Transverse colon (tissue), 4 donors: ENCODE results near the gene LRRN4CL. TPM values are rescaled to one million over a fixed set of nuclear protein-coding genes. Genes with fewer than 3 reads are reported as not detected.
"Not testable (repeated sequence)": the region's sequence is repeated elsewhere in the genome, so short reads cannot be mapped to it uniquely, and the experiment has no call there.

ENCODE experiments used
- DNase-seq: peaks from one replicate; pipeline ENCODE4 v3.0.0-alpha.2; 2019
- H3K27ac ChIP-seq, 4 donors: fragments of 200-600 bp; sonication (generic); 2 replicates each; pipeline ENCODE4 v1.5.1; 2016 to 2018; ENCODE audit warnings: inconsistent platforms in 4 of 4
- H3K27me3 ChIP-seq: fragments of 200-600 bp; sonication (generic); 2 replicates; pipeline ENCODE4 v1.5.1; 2017; ENCODE audit warnings: inconsistent platforms
- H3K36me3 ChIP-seq, 4 donors: fragments of 200-600 bp; sonication (generic); 2 replicates each; pipeline ENCODE4 v1.5.1; 2017 to 2019; ENCODE audit warnings: inconsistent platforms in 4 of 4
- H3K4me1 ChIP-seq, 4 donors: fragments of 200-600 bp; sonication (generic); 2 replicates each; pipeline ENCODE4 v1.5.1; 2017 to 2020; ENCODE audit warnings: inconsistent platforms in 4 of 4
- H3K4me3 ChIP-seq, 4 donors: fragments of 200-600 bp; sonication (generic); 1 replicate in 1 of 4; 2 replicates in 3 of 4; pipeline versions ENCODE4 v1.5.1 to v1.6.1; 2017 to 2019; ENCODE audit warnings: inconsistent platforms in 4 of 4
- H3K9me3 ChIP-seq, 2 donors: fragments of 200-600 bp; sonication (generic); 2 replicates each; pipeline ENCODE4 v1.5.1; 2017 to 2019; ENCODE audit warnings: inconsistent platforms in 2 of 2
- CTCF ChIP-seq, 5 experiments: fragments of 200-600 bp in 3 of 5; fragments of 450-650 bp in 2 of 5; sonication (generic) in 3 of 5; IDR thresholded peaks; 1 replicate in 2 of 5; 2 replicates in 3 of 5; pipeline ENCODE4 v1.5.1; 2016 to 2017; ENCODE audit warnings: antibody characterized with exemption in 5 of 5, inconsistent platforms in 3 of 5, mild to moderate bottlenecking in 2 of 5, moderate library complexity in 1 of 5
- EP300 ChIP-seq: sonication (generic); formaldehyde crosslinking; IDR thresholded peaks from one replicate; pipeline ENCODE4 v1.6.1; 2017; ENCODE audit warnings: antibody characterized with exemption, low read depth
- POLR2A ChIP-seq: fragments of 450-650 bp; IDR thresholded peaks from one replicate; pipeline ENCODE4 v1.6.1; 2016; ENCODE audit warnings: antibody characterized with exemption, mild to moderate bottlenecking, moderate library complexity
- POLR2AphosphoS5 ChIP-seq, 3 donors: sonication (generic); formaldehyde crosslinking; IDR thresholded peaks; one replicate each; pipeline ENCODE4 v1.6.1; 2016; ENCODE audit warnings: antibody characterized with exemption in 3 of 3
- WGBS, 2 donors: methylation state at CpG; one replicate each; pipeline ENCODE4 v1.1.5; 2018; ENCODE audit warnings: low coverage in 1 of 2; 5-methylcytosine and 5-hydroxymethylcytosine counted together
- in situ Hi-C, 4 donors: fragments of 200-750 bp; cut with MboI; loops; one replicate each; pipeline versions ENCODE4 v1.15.0 to v1.15.1; 2017; ENCODE audit warnings: low sequenced_read_pairs in 3 of 4, low pct_ligation_motif_present in 1 of 4, low pct_unique_long_range_greater_than_20kb in 1 of 4
- intact Hi-C: fragments of 100-400 bp; cut with DNase I; formaldehyde crosslinking; loops from one replicate; pipeline ENCODE4 v1.15.1; 2023; ENCODE audit warnings: low total_unique reads
- total RNA-seq, 4 donors: library from RNA; depleted of rRNA; stranded (reverse); fragments of >200 nt; gene quantifications; one replicate each; pipeline ENCODE4 v1.1.0, GENCODE V29; 2016

The LRRN4CL gene
- total RNA-seq, 4 donors from 2014 or later: 8.2 to 24.7 (median 9.0) TPM

- no peak for TF ChIP-seq POLR2A
- no peak for TF ChIP-seq EP300
- no peak for TF ChIP-seq POLR2AphosphoS5 (IDR thresholded peaks at IDR 0.05)
- no peak for TF ChIP-seq CTCF (IDR thresholded peaks at IDR 0.05)
These were observed 17.5 kb upstream of the LRRN4CL start for GRCh38 chr11:62706850-62707247.

DNA sequence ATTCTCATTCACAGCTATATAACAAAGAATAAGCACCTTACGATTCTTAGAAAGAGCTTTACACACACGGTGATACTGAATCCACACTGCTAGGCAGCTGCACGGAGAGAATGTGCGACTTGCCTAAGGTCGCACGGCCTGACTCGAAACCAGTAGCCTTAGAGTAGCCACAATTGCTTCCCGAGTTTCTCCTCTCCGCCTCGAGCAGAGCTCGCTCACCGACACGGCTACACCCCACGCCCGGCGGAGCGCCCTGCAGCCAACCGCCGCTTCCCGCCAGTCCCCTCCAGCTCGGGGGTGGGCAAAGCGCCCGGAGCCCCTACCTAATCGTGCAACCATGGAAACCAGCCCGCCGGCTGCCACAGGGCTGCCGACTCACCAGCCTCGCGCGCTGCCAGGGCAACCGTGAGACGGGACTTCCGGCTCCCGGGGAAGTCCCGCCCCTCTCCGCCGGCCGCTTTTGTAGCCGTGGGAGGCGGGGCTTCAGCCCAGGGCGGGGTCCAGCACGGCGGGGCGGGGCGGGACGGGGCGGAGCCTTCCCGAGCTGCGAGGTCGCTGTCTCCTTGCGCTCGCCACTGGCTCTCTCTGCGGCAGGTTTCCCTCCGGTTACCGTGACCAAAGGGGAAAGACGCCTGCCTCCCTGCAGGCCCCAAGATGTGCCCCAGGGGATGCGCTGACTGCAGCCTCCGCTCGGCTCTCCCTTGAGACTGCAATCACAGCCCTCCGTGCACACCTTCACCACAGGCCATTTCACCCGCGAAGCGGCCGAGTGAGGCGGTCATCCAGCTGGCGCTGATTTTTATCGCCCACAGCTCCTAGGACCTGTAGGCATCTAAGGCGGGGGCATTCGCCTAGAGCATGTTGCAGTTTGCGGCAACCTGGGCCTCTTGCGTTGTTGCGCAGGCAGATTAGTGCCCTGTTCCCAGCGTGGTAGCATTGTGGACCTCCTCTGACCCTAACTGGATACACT is 16.8 kb upstream of the LRRN4CL start:
- in situ Hi-C loops: no loop called here
- peak; percentile 96 for DNase-seq
- TF ChIP-seq POLR2AphosphoS5 (IDR thresholded peaks at IDR 0.05): peak; percentile 65 to 82 (median 75)
- peak; percentile 65 for TF ChIP-seq POLR2A
- TF ChIP-seq CTCF (IDR thresholded peaks at IDR 0.05): no peak
- no peak for TF ChIP-seq EP300
- peaks cover 31 to 44% (median 36%) of the 10 kb centered on the region in 4 donors for H3K4me1 ChIP-seq
- no peaks in the 10 kb centered on the region for H3K27me3 ChIP-seq
- peak overlapping the region; percentile 85 to 92 (median 90) for H3K27ac ChIP-seq
- no peaks in the 10 kb centered on the region for H3K9me3 ChIP-seq
- peaks cover 0 to 3% (median 0%) of the 10 kb centered on the region in 4 donors for H3K36me3 ChIP-seq
- intact Hi-C loops: no loop called here
- 0 to 5% methylated on average over 3 to 45 of the region's 73 CpGs for WGBS, 2 donors
- peak overlapping the region; percentile 57 to 70 (median 64) for H3K4me3 ChIP-seq

More at GRCh38 chr11:62706850-62707247, 17.5 kb upstream of the LRRN4CL start:
- H3K4me1 ChIP-seq: peaks cover 31 to 44% (median 36%) of the 10 kb centered on the region in 4 donors
- H3K9me3 ChIP-seq: no peaks in the 10 kb centered on the region
- intact Hi-C loops (no loop called here), in situ Hi-C loops (no loop called here)
- H3K27me3 ChIP-seq: no peaks in the 10 kb centered on the region
- no peak for DNase-seq
- H3K4me3 ChIP-seq: peak overlapping the region; percentile 57 to 70 (median 64)
- peaks cover 0 to 7% (median 0%) of the 10 kb centered on the region in 4 donors for H3K36me3 ChIP-seq
- H3K27ac ChIP-seq: peak overlapping the region; percentile 85 to 92 (median 90)
- WGBS, 2 donors: 72 to 83% methylated on average over 7 to 8 of the region's 8 CpGs

GRCh38 chr11:62705413-62705812 is 16.1 kb upstream of the LRRN4CL start:
- TF ChIP-seq POLR2A (no peak), CTCF (IDR thresholded peaks at IDR 0.05) (peak in 2 of 5 experiments; percentile 24 to 33)
- H3K4me1 ChIP-seq: peaks cover 29 to 40% (median 34%) of the 10 kb centered on the region in 4 donors
- no peaks in the 10 kb centered on the region for H3K9me3 ChIP-seq
- H3K4me3 ChIP-seq: peak overlapping the region; percentile 37 to 70 (median 64)
- in situ Hi-C loops: no loop called here
- peak overlapping the region; percentile 85 to 92 (median 90) for H3K27ac ChIP-seq
- no peaks in the 10 kb centered on the region for H3K36me3 ChIP-seq
- no peaks in the 10 kb centered on the region for H3K27me3 ChIP-seq
- 48% methylated on average over 7 of the region's 7 CpGs; no CpG with 5 or more reads in 1 of the 2 donors for WGBS, 2 donors
- intact Hi-C loops: no loop called here
- no peak for DNase-seq

- WGBS, 2 donors: 80 to 92% methylated on average over 2 to 4 of the region's 4 CpGs
- H3K27me3 ChIP-seq, H3K4me3 ChIP-seq, in situ Hi-C loops, H3K9me3 ChIP-seq, H3K36me3 ChIP-seq, intact Hi-C loops, DNase-seq, H3K27ac ChIP-seq: not testable (repeated sequence)
- H3K4me1 ChIP-seq: peaks cover 22 to 31% (median 27%) of the 10 kb centered on the region in 4 donors
These were observed 14.6 kb upstream of the LRRN4CL start for GRCh38 chr11:62703921-62704320.
